ENCODE data around the gene TBC1D1. TPM values are rescaled to one million over a fixed set of nuclear protein-coding genes. Genes with fewer than 3 reads are reported as not detected.

The TBC1D1 gene
- polyA plus RNA-seq, 1 donor from 2014 or later = 23.2 TPM

GRCh38 chr4:38060829-38061431 is 170.0 kb downstream of the TBC1D1 start:
- H3K9me3 ChIP-seq (ENCODE audit: low read length) = no peaks in the 10 kb centered on the region
- no peak overlapping the region for H2AFZ ChIP-seq (ENCODE audit: low read depth, low read length)
- no peaks in the 10 kb centered on the region for H3K36me3 ChIP-seq (ENCODE audit: insufficient read depth, low read length)
- no peak overlapping the region for H3K4me3 ChIP-seq (ENCODE audit: low read length)
- TF ChIP-seq SMC3 (conservative IDR thresholded peaks at IDR 0.05; ENCODE audit: poor library complexity) = no peak
- TF ChIP-seq REST (IDR thresholded peaks at IDR 0.05; ENCODE audit: borderline replicate concordance) = no peak
- TF ChIP-seq EZH2 (IDR thresholded peaks at IDR 0.05; ENCODE audit: borderline replicate concordance, insufficient read depth, low read length, poor library complexity, severe bottlenecking) = no peak
- TF ChIP-seq TAF1 (IDR thresholded peaks at IDR 0.05; ENCODE audit: low read depth) = no peak
- no peak for TF ChIP-seq RAD21 (conservative IDR thresholded peaks at IDR 0.05)
- TF ChIP-seq MXI1 (conservative IDR thresholded peaks at IDR 0.05; ENCODE audit: poor library complexity, severe bottlenecking) = no peak
- TF ChIP-seq CTCF (IDR thresholded peaks at IDR 0.05; ENCODE audit: poor library complexity, severe bottlenecking) = no peak
- no peak for TF ChIP-seq POLR2AphosphoS5 (IDR thresholded peaks at IDR 0.05)
- TF ChIP-seq EP300 (conservative IDR thresholded peaks at IDR 0.05; ENCODE audit: poor library complexity, severe bottlenecking) = no peak
- H3K27ac ChIP-seq (ENCODE audit: low read length) = no peak overlapping the region
- H3F3A ChIP-seq (ENCODE audit: insufficient read depth, low read length, poor library complexity, severe bottlenecking) = no peaks in the 10 kb centered on the region
- H3K27me3 ChIP-seq (ENCODE audit: insufficient read depth, low read depth, low read length) = no peaks in the 10 kb centered on the region
- no peaks in the 10 kb centered on the region for H3K9me2 ChIP-seq (ENCODE audit: insufficient read depth, low read length)
- H3K9ac ChIP-seq (ENCODE audit: low read length) = no peak overlapping the region
- no peak overlapping the region for H3K4me2 ChIP-seq (ENCODE audit: low read length)
- H3K79me2 ChIP-seq (replicated peaks; ENCODE audit: insufficient read depth, low read length) = no peaks in the 10 kb centered on the region
- H4K20me1 ChIP-seq (ENCODE audit: insufficient read depth) = no peaks in the 10 kb centered on the region

- no peak overlapping the region for H2AFZ ChIP-seq (ENCODE audit: low read depth, low read length)
- no peaks in the 10 kb centered on the region for H4K20me1 ChIP-seq (ENCODE audit: insufficient read depth)
- H3K27ac ChIP-seq (ENCODE audit: low read length) = no peak overlapping the region
- no peaks in the 10 kb centered on the region for H3K79me2 ChIP-seq (replicated peaks; ENCODE audit: insufficient read depth, low read length)
- TF ChIP-seq RAD21 (conservative IDR thresholded peaks at IDR 0.05) (peak; percentile 87), CTCF (IDR thresholded peaks at IDR 0.05; ENCODE audit: poor library complexity, severe bottlenecking) (peak; percentile 85), SMC3 (conservative IDR thresholded peaks at IDR 0.05; ENCODE audit: poor library complexity) (peak; percentile 84), MXI1 (conservative IDR thresholded peaks at IDR 0.05; ENCODE audit: poor library complexity, severe bottlenecking) (no peak)
- no peaks in the 10 kb centered on the region for H3K9me3 ChIP-seq (ENCODE audit: low read length)
- no peaks in the 10 kb centered on the region for H3K27me3 ChIP-seq (ENCODE audit: insufficient read depth, low read depth, low read length)
- H3K9me2 ChIP-seq (ENCODE audit: insufficient read depth, low read length) = no peaks in the 10 kb centered on the region
- H3K4me3 ChIP-seq (ENCODE audit: low read length) = no peak overlapping the region
- H3F3A ChIP-seq (ENCODE audit: insufficient read depth, low read length, poor library complexity, severe bottlenecking) = no peaks in the 10 kb centered on the region
- no peak overlapping the region for H3K9ac ChIP-seq (ENCODE audit: low read length)
- no peaks in the 10 kb centered on the region for H3K36me3 ChIP-seq (ENCODE audit: insufficient read depth, low read length)
- no peak overlapping the region for H3K4me2 ChIP-seq (ENCODE audit: low read length)
Measured at GRCh38 chr4:38062088-38062775, 171.3 kb downstream of the TBC1D1 start.

Measured in neural cell (in vitro differentiated cells).